Measurements from ENCODE around the gene SYNE1. TPM values are rescaled to one million over a fixed set of nuclear protein-coding genes. Genes with fewer than 3 reads are reported as not detected.

Gene SYNE1
- total RNA-seq, 1 donor from 2014 or later = 17.4 TPM

- TF ChIP-seq, protein P1, sequence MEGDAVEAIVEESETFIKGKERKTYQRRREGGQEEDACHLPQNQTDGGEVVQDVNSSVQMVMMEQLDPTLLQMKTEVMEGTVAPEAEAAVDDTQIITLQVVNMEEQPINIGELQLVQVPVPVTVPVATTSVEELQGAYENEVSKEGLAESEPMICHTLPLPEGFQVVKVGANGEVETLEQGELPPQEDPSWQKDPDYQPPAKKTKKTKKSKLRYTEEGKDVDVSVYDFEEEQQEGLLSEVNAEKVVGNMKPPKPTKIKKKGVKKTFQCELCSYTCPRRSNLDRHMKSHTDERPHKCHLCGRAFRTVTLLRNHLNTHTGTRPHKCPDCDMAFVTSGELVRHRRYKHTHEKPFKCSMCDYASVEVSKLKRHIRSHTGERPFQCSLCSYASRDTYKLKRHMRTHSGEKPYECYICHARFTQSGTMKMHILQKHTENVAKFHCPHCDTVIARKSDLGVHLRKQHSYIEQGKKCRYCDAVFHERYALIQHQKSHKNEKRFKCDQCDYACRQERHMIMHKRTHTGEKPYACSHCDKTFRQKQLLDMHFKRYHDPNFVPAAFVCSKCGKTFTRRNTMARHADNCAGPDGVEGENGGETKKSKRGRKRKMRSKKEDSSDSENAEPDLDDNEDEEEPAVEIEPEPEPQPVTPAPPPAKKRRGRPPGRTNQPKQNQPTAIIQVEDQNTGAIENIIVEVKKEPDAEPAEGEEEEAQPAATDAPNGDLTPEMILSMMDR (conservative IDR thresholded peaks at IDR 0.05; ENCODE audit: low read depth, low read length) = no peak
- H3K4me3 ChIP-seq (ENCODE audit: low read depth, low read length) = peak overlapping the region; percentile 12
- peak; percentile 85 for DNase-seq (ENCODE audit: low read depth)
These were observed 235.2 kb downstream of the SYNE1 start for GRCh38 chr6:152401978-152402377.

- TF ChIP-seq, protein P1 (conservative IDR thresholded peaks at IDR 0.05; ENCODE audit: low read depth, low read length) = no peak
- DNase-seq (ENCODE audit: low read depth) = no peak
- H3K4me3 ChIP-seq (ENCODE audit: low read depth, low read length) = no peak overlapping the region
These were observed 237.8 kb downstream of the SYNE1 start for GRCh38 chr6:152399399-152399798.

DNA sequence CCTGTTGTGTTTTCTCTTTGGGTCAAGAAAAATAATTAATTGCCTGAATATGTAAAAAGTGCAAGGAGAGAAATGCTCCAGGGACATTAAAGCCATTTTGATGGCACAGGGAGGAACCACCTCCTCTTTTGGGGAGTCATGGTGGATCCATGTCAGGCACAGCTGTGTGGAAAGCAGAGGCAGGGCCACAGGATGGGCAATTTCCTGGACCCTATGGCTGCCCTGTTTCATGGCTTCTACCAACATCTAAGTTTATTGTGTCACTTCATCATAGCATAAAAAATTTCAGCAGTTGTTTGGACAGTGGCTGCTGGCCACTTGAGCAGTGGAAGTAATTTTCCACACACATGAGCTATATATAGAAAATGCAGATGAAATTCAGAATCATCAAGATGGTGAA lies 238.2 kb downstream of the SYNE1 start:
- no peak for DNase-seq (ENCODE audit: low read depth)

DNA sequence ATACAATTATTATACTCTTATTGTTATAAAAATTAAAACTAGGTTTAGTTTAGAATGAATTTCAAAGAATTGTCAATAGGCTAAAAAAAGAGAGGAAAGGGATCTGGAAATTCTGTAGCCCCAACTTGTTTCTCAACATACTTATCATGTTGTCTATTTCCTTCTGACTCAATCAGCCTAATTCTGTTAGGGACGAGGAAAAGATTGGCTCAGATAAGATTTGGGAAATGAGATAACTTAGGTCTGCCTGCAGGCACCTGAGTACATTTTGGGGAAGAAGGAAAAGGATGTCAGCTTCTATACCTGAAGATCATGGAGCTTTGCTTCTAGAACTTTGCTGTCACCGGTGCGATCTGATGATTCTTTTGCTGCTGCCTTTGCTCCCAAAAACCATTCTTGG lies 238.8 kb downstream of the SYNE1 start:
- H3K4me3 ChIP-seq (ENCODE audit: low read depth, low read length) = no peak overlapping the region
- DNase-seq (ENCODE audit: low read depth) = no peak
- TF ChIP-seq, protein P1 (conservative IDR thresholded peaks at IDR 0.05; ENCODE audit: low read depth, low read length) = no peak

More for the DNA sequence above, 238.2 kb downstream of the SYNE1 start:
- TF ChIP-seq, protein P1 (conservative IDR thresholded peaks at IDR 0.05; ENCODE audit: low read depth, low read length) = no peak
- no peak overlapping the region for H3K4me3 ChIP-seq (ENCODE audit: low read depth, low read length)

DNA sequence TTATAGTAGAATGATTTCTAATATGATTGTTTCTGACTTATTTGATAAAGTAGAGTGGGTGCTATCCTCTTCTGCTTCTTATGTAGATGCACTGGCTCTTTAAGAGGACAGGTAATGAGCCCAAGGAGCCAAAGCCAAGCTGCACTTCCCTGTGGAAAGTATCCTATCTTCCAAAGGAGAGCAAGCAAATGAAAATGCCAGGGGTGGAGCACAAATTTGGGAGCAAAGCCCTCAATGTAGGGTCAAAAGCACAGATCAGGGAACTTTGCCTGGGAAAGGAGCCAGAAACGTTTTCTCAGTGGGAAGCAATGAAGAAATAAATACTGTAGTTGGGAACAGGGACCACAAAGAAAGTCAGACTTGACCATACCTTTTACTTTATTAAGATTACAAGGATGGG lies 242.9 kb downstream of the SYNE1 start:
- TF ChIP-seq, protein P1 (conservative IDR thresholded peaks at IDR 0.05; ENCODE audit: low read depth, low read length) = no peak
- DNase-seq (ENCODE audit: low read depth) = no peak
- H3K4me3 ChIP-seq (ENCODE audit: low read depth, low read length) = no peak overlapping the region

DNA sequence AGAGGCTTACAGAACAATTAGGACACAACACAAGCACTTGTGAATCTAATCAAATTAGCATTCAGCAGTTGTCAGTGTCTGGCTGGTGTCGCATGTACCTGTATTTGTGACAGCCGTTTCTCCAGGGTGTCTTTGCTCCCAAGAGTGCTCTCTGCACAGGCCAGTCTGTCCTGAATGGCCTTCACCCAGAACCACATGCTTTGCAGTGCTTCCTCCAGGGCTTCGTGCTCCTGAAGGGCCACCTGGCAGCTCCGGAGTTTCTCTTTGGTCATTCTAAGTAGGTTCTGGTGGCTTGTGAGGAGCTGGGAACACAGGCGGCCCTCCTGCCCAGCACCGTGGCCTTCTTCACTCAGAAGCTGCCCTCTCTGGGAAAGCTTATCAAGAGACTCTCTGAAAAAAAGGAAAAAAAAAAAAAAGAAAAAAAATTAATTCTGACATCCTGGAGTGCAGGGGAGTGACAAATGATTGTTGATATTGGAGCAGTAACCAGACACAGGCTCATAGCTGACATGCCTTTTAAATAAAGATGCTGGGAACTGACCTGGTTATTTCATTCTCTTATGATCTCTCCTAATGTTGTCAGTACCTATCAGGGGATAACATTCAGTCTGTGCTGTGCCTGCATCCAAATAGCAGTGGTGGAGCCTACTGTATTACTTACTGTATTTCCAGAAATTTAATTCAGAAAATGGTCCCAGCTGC lies 245.8 kb downstream of the SYNE1 start:
- H3K4me3 ChIP-seq (ENCODE audit: low read depth, low read length) = no peak overlapping the region
- TF ChIP-seq, protein P1 (conservative IDR thresholded peaks at IDR 0.05; ENCODE audit: low read depth, low read length) = no peak
- no peak for DNase-seq (ENCODE audit: low read depth)

DNA sequence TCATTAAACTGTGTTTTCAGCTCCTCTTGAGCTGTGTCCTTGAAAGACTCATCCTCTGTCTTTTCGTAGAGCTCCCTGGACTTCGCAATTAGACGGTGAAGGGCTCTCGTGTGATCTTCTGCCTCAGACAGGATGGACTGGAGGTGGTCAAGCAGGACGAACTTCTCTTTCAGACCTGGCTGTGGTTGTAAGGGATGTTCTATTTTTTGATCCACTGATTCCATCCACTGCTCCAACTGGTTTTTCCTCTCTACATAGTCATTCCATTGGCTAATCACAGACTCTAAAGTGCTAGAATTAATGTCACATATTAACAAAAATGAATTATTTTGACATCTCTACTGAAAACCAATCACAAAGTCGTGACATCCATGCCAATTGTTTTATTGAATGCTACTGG lies 250.1 kb downstream of the SYNE1 start:
- no peak for DNase-seq (ENCODE audit: low read depth)
- TF ChIP-seq, protein P1 (conservative IDR thresholded peaks at IDR 0.05; ENCODE audit: low read depth, low read length) = no peak
- no peak overlapping the region for H3K4me3 ChIP-seq (ENCODE audit: low read depth, low read length)

Data from epithelial cell of proximal tubule (primary cell).